ENCODE results near the gene CPED1.

CPED1 gene

GRCh38 chr7:120987683-120988590 is 574 bp upstream of the CPED1 start:
- TF ChIP-seq ZFX (IDR thresholded peaks at IDR 0.05) (no peak), CTCF (conservative IDR thresholded peaks at IDR 0.05) (peak; percentile 99)
- no peak overlapping the region for H3K27ac ChIP-seq

- no peak overlapping the region for H3K27ac ChIP-seq
- TF ChIP-seq ZFX (IDR thresholded peaks at IDR 0.05) (no peak), CTCF (conservative IDR thresholded peaks at IDR 0.05) (no peak)
Observed at GRCh38 chr7:120989257-120990220, 1.0 kb downstream of the CPED1 start.

- no peak for TF ChIP-seq ZFX (IDR thresholded peaks at IDR 0.05)
- TF ChIP-seq CTCF (conservative IDR thresholded peaks at IDR 0.05): no peak
- no peak overlapping the region for H3K27ac ChIP-seq
Observed at GRCh38 chr7:120990468-120991118, 2.1 kb downstream of the CPED1 start.

GRCh38 chr7:120991161-120991560 is 2.6 kb downstream of the CPED1 start:
- H3K27ac ChIP-seq: no peak overlapping the region
- TF ChIP-seq ZFX (IDR thresholded peaks at IDR 0.05) (no peak), CTCF (conservative IDR thresholded peaks at IDR 0.05) (no peak)

DNA sequence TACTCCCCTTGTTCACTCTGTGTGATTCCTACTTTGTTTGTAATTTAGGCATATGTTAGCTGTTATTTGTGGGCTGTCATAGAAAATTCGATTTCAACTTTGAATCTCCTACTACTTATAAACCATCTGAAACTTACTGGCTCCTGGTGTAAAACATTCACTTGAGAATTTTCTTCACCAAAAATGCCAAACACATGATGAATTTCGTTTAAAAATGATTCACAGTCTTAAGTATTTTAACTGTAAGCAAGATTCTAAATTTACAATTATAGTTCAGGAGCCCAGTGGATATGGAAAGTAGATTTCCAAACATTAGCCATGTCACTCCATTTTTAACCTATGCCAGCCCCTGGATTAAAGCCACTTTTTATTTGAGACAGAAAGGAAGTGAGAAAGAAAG is 3.1 kb downstream of the CPED1 start:
- TF ChIP-seq CTCF (conservative IDR thresholded peaks at IDR 0.05) (no peak), ZFX (IDR thresholded peaks at IDR 0.05) (no peak)
- no peak overlapping the region for H3K27ac ChIP-seq

DNA sequence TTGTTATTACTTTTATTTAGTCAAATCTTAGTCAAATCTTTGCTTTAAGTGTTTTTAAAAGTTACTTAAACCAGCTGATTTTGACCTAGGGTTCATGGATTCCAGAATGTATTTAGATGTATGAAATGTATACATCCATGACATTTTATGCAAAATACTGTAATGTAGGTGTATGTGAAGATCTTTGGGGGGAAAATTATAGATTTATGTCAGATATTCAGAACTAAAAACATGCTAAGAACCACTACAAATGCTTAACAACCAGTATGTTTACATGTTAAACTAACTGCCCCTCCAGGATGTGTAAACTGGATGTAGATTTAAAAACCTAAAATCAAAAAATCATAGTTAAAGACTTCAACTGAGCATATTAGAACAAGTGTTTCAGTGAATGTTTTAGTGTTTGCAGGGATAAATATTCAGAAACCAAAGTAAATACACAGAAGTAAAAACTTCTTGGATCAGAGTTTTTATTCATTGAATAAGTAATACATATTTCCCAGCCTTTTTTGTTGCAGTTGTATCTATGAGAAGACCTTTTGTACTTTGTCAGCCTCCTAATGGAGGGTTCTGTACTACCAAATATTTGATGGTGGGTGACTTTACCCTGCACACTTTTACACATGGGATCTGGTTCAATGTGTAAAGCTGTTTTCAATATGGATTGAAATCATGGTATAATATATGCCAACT is 3.9 kb downstream of the CPED1 start:
- no peak overlapping the region for H3K27ac ChIP-seq
- TF ChIP-seq CTCF (conservative IDR thresholded peaks at IDR 0.05) (no peak), ZFX (IDR thresholded peaks at IDR 0.05) (no peak)

Measured in C4-2B (cell line).